ENCODE results near the gene SUCO. TPM values are rescaled to one million over a fixed set of nuclear protein-coding genes. Genes with fewer than 3 reads are reported as not detected.

Gene SUCO
- total RNA-seq, 4 donors from 2014 or later = 34.7 to 67.9 (median 37.7) TPM

- no peak overlapping the region for H3K4me3 ChIP-seq (replicated peaks in 1 of 3)
- intact Hi-C loops (cut with DNase I) = no loop called here
- DNase-seq = no peak
- H3K27ac ChIP-seq = no peak overlapping the region
- TF ChIP-seq, protein P1, sequence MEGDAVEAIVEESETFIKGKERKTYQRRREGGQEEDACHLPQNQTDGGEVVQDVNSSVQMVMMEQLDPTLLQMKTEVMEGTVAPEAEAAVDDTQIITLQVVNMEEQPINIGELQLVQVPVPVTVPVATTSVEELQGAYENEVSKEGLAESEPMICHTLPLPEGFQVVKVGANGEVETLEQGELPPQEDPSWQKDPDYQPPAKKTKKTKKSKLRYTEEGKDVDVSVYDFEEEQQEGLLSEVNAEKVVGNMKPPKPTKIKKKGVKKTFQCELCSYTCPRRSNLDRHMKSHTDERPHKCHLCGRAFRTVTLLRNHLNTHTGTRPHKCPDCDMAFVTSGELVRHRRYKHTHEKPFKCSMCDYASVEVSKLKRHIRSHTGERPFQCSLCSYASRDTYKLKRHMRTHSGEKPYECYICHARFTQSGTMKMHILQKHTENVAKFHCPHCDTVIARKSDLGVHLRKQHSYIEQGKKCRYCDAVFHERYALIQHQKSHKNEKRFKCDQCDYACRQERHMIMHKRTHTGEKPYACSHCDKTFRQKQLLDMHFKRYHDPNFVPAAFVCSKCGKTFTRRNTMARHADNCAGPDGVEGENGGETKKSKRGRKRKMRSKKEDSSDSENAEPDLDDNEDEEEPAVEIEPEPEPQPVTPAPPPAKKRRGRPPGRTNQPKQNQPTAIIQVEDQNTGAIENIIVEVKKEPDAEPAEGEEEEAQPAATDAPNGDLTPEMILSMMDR (IDR thresholded peaks at IDR 0.05) = no peak
- no peak for TF ChIP-seq POLR2A (IDR thresholded peaks at IDR 0.05)
- H3K4me1 ChIP-seq = no peaks in the 10 kb centered on the region
- H3K36me3 ChIP-seq = no peaks in the 10 kb centered on the region
- WGBS, 2 donors = 91 to 93% methylated on average over 4 of the region's 4 CpGs
- no peaks in the 10 kb centered on the region for H3K9me3 ChIP-seq
- no peaks in the 10 kb centered on the region for H3K27me3 ChIP-seq
Measured at GRCh38 chr1:172517545-172517944, 15.4 kb upstream of the SUCO start.

- no peak for TF ChIP-seq POLR2A (IDR thresholded peaks at IDR 0.05)
- TF ChIP-seq, protein P1 (IDR thresholded peaks at IDR 0.05) = no peak
Measured at GRCh38 chr1:172529304-172529703, 3.6 kb upstream of the SUCO start.

DNA sequence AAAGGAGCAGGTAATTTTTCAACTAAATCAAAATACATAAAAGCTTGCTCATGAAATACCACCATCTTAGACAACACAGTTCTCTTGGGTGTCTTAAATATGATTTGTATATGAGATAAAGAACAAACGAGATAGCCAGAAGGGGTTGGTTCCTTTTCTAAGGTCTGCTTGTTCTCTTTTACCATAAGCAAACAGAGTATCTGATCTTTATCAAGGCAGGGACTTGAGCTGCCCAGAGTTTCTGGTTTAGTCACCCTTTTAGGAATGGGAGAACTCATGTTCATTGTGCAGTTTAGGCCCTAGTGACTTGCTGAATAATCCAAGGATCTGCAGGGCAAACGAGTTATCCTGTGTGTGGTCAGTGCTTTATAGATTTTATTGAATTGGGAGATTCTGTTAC lies 3.0 kb upstream of the SUCO start:
- Histone ChIP-seq H3K27me3 (no peaks in the 10 kb centered on the region), H3K36me3 (no peaks in the 10 kb centered on the region), H3K4me1 (peaks cover 8 to 10% of the 10 kb centered on the region in 2 donors), H3K9me3 (no peaks in the 10 kb centered on the region), H3K4me3 (replicated peaks in 1 of 3) (no peak overlapping the region), H3K27ac (no peak overlapping the region)
- WGBS, 2 donors = 52 to 59% methylated on average over 2 of the region's 2 CpGs
- intact Hi-C loops (cut with DNase I) = no loop called here
- no peak for DNase-seq
- TF ChIP-seq, protein P1 (IDR thresholded peaks at IDR 0.05) = no peak
- no peak for TF ChIP-seq POLR2A (IDR thresholded peaks at IDR 0.05)

More at GRCh38 chr1:172529304-172529703, 3.6 kb upstream of the SUCO start:
- Histone ChIP-seq H3K36me3 (no peaks in the 10 kb centered on the region), H3K9me3 (no peaks in the 10 kb centered on the region), H3K4me3 (replicated peaks in 1 of 3) (no peak overlapping the region), H3K4me1 (peaks cover 3 to 4% of the 10 kb centered on the region in 2 donors), H3K27ac (no peak overlapping the region), H3K27me3 (no peaks in the 10 kb centered on the region)
- intact Hi-C loops (cut with DNase I) = no loop called here
- no peak for DNase-seq
- 70 to 72% methylated on average over 4 of the region's 4 CpGs for WGBS, 2 donors

GRCh38 chr1:172531412-172532182 lies 1.4 kb upstream of the SUCO start:
- TF ChIP-seq, protein P1 (IDR thresholded peaks at IDR 0.05) = no peak
- no peak for TF ChIP-seq POLR2A (IDR thresholded peaks at IDR 0.05)
- Histone ChIP-seq H3K9me3 (no peaks in the 10 kb centered on the region), H3K4me3 (replicated peaks in 1 of 3) (peak overlapping the region in 2 of 3 donors; percentile 43 to 75), H3K36me3 (no peaks in the 10 kb centered on the region), H3K4me1 (peaks cover 8 to 14% of the 10 kb centered on the region in 2 donors), H3K27me3 (no peaks in the 10 kb centered on the region), H3K27ac (peak overlapping the region; percentile 96 to 98 (median 97))
- intact Hi-C loops (cut with DNase I) = no loop called here
- WGBS, 2 donors = 7 to 8% methylated on average over 11 of the region's 11 CpGs
- DNase-seq = no peak

DNA sequence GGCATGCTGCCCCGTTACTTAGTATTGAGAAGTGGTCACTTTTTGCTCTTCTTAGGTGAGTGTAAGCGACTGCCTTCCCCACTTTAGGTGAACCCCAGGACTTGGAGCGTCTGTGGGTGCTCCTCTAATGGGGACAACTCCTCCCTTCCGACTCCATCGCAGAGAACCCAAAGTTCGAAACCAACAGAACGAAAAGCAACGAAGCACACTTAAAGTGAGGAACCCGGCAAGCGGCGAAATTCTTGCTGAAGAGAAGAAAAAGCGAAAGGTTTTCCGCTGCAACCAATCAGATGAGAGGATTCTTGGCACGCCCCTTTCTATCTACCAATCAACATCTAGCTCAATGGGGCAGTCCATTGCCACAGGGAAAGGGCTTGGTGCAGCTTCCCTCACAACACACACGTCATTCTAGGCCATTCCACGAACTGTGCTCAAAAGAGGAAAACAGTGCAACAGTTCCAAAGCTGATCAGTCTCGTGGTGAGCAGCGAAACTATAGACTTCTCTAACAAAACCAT lies 709 bp upstream of the SUCO start:
- no peaks in the 10 kb centered on the region for H3K27me3 ChIP-seq
- H3K27ac ChIP-seq = peak overlapping the region; percentile 96 to 98 (median 97)
- intact Hi-C loops (cut with DNase I) = no loop called here
- DNase-seq = peak; percentile 89 to 93
- peak in 1 of 2 donors; percentile 86 for TF ChIP-seq POLR2A (IDR thresholded peaks at IDR 0.05)
- TF ChIP-seq, protein P1 (IDR thresholded peaks at IDR 0.05) = no peak
- H3K9me3 ChIP-seq = no peaks in the 10 kb centered on the region
- WGBS, 2 donors = 0% methylated on average over 18 of the region's 18 CpGs
- H3K4me3 ChIP-seq (replicated peaks in 1 of 3) = peak overlapping the region in 2 of 3 donors; percentile 43 to 75
- no peaks in the 10 kb centered on the region for H3K36me3 ChIP-seq
- peaks cover 8 to 14% of the 10 kb centered on the region in 2 donors for H3K4me1 ChIP-seq

Measured in thyroid gland (tissue), 4 donors.